Esophagus squamous epithelium (tissue), 4 donors: ENCODE data around the gene MRPL27.

ENCODE experiments used
- POLR2A ChIP-seq, 4 donors: fragments of 450-650 bp; IDR thresholded peaks; one replicate each; pipeline ENCODE4 v1.6.1; 2017; ENCODE audit warnings: antibody characterized with exemption in 4 of 4, mild to moderate bottlenecking in 4 of 4, moderate library complexity in 3 of 4
- TF ChIP-seq, protein P1 (sequence below), 6 experiments: fragments of 450-650 bp in 4 of 6; fragments of 200-600 bp in 2 of 6; sonication (generic) in 2 of 6; IDR thresholded peaks; one replicate each; pipeline ENCODE4 v1.5.1; 2016 to 2019; ENCODE audit warnings: antibody characterized with exemption in 6 of 6, mild to moderate bottlenecking in 4 of 6, moderate library complexity in 4 of 6

DNA sequence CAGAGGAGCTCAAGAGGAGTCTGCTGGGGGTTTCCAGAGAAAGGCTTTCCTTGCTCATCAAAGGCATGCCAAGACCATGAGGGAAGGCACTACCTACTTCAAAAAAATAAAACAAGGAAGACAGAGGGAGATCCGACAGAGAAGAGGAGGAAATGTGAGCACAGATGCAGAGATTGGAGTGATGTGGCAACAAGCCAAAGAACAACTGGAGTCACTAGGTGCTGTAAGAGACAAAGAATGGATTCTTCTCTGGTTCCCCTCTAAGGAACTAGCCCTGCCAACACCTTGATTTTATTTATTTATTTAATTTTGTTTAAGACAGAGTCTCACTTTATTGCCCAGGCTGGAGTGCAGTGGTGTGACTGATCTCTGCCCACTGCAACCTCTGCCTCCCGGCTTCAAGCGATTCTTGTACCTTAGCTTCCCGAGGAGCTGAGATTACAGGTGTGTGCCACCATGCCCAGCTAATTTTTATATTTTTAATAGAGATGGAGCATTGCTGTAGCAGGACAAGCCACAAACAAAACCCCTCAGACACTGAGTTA, 39.3 kb upstream of the MRPL27 start:
- no peak for TF ChIP-seq POLR2A (IDR thresholded peaks at IDR 0.05)
- TF ChIP-seq, protein P1, sequence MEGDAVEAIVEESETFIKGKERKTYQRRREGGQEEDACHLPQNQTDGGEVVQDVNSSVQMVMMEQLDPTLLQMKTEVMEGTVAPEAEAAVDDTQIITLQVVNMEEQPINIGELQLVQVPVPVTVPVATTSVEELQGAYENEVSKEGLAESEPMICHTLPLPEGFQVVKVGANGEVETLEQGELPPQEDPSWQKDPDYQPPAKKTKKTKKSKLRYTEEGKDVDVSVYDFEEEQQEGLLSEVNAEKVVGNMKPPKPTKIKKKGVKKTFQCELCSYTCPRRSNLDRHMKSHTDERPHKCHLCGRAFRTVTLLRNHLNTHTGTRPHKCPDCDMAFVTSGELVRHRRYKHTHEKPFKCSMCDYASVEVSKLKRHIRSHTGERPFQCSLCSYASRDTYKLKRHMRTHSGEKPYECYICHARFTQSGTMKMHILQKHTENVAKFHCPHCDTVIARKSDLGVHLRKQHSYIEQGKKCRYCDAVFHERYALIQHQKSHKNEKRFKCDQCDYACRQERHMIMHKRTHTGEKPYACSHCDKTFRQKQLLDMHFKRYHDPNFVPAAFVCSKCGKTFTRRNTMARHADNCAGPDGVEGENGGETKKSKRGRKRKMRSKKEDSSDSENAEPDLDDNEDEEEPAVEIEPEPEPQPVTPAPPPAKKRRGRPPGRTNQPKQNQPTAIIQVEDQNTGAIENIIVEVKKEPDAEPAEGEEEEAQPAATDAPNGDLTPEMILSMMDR (IDR thresholded peaks at IDR 0.05) = no peak
